GM23248 (cell line): ENCODE results near the gene MIER2.

Source experiments
- EZH2 ChIP-seq: fragments of 200-600 bp; sonication (generic); IDR thresholded peaks from 2 replicates; pipeline ENCODE4 v1.6.1; 2018; ENCODE audit warnings: antibody characterized with exemption, mild to moderate bottlenecking; ENCODE audit not compliant: insufficient read depth, poor library complexity, severe bottlenecking
- EZH2phosphoT487 ChIP-seq: fragments of 200-600 bp; sonication (generic); IDR thresholded peaks from 2 replicates; pipeline ENCODE4 v1.6.1; 2018; ENCODE audit warnings: antibody characterized with exemption, moderate library complexity, mild to moderate bottlenecking, low read depth; ENCODE audit not compliant: insufficient read depth

DNA sequence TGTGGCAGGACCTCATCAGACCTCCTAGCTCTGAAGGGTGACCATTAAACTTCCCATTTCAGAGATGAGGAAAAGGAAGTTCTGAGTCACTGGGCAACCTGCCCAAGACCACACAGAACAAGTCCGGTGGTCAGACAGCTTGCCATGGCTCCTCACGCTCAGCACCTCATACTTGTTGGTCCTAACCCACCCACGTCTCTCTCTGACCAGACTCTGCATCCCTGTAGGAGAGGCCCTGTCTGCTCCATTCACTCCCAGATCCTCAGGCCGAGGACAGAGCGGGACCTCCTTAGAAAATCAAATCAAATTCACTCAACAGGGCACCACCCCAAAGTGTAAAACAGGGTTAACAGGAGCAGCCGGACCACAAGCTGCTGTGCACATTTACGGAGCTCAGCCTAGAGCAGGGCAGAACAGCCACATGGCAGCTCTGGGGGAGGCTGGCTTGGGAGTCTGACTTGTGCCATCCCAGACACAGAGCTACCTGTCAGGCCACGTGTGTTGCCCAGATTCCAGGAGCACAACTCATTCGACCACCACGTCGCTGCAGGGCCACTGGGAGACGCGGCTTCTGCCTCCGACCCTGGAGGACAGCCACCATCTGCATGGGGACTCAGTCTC, 1.7 kb downstream of the MIER2 start:
- no peak for TF ChIP-seq EZH2phosphoT487
- no peak for TF ChIP-seq EZH2
